Brain pericyte (primary cell): Measurements from ENCODE around the gene LRRC56.

Experiments used
- DNase-seq: peaks from one replicate; pipeline ENCODE4 v3.0.0-alpha.2; 2012; ENCODE audit warnings: low read depth, low spot score

Gene LRRC56

DNA sequence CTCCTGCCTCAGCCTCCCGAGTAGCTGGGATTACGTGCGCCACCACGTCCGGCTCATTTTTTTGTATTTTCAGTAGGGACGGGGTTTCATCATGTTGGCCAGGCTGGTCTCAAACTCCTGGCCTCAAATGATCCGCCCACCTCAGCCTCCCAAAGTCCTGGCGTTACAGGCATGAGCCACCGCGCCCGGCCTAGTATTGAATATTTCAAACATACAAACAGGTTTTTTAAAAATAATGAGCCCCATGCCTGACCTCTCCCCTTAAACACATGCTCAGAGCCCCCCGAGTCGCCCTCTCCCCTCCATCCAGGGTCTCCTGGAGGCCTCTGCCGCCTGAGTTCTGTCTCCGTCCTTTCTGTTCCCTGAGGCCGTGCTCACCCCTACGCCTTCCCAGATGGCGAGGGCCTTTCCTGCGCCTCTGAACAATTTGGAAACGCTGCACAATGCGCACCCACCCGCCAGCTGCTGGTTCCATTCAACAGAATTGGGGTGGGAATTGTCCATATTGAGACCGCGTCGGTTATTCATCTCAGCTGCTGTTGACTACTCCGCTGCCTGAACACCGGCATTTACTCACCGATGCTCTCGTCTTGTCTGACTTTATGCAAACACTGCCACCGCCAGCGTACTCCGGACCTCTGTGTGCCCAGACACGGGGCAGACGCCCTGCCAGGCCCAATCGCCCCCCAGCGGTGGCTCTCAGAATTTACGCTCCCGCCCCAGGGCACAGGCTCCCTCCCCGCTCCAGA is 16.7 kb upstream of the LRRC56 start:
- DNase-seq = no peak

DNA sequence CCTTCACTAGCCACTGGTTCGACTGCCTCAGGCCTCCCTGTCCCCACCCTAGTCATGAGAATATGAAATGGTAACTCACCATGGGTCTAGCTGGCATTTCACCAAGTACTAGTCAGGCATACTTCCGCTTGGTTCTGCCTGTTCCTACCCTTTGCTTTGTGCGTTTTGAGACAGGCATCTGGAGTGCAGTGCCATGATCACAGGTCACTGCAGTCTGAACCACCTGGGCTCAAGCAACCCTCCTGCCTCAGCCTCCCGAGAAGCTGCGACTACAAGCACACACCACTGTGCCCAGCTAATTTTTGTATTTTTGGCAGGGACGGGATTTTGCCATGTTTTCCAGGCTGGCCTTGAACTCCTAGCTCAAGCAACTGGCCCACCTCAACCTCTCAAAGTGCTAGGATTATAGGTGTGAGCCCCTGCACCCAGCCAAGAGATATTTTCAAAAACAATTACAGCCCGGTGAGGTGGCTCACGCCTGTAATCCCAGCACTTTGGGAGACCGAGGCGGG is 16.1 kb upstream of the LRRC56 start:
- DNase-seq = no peak

DNA sequence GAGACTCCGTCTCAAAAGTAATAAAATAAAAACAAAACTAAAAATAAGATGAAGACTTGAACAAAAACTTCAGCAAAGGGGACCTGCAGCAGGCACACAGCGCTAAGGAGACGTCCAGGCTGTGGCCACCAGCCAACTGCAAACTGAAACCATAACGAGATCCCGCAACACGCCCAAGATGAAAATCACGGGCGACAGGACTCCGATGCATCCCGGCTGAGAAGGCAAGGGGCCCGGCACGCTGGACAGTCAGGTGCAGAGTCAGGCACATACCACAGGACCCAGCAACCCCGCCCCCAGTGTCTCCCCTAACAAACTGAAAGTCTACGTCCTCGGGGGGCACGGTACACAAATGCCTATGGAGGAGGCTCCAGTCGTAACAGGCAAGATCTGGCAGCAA is 11.1 kb upstream of the LRRC56 start:
- DNase-seq = no peak

DNA sequence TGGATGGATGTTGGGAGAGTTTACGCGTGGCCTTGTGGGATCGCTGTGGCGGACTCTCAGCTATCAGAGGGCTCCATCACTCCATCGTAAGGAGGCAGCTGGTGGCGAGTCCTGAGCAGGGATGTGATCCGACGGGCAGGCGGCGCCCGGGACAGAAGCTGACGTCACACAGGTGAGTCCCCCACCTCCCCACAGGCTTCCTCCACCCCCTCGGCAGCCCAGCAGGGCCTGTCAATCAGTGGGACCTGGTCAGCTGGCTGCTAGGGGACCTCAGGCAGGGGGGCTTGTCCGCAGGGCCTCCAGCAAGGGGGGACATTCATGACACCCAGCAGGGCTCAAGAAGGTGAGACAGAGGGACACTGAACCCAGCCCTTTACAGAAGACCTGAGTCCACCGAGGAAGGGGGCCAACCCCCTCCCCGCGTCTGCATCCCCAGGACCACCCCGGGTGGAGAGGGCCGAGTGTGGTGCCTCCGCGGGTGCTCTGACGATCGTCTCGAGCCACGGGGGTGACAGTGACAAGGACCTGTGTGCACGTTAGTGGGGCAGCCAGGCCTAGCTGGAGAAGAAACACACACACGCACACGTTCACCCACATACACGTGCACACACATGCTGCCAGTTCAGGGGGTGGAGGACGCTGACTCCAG is 9.0 kb upstream of the LRRC56 start:
- DNase-seq = no peak

DNA sequence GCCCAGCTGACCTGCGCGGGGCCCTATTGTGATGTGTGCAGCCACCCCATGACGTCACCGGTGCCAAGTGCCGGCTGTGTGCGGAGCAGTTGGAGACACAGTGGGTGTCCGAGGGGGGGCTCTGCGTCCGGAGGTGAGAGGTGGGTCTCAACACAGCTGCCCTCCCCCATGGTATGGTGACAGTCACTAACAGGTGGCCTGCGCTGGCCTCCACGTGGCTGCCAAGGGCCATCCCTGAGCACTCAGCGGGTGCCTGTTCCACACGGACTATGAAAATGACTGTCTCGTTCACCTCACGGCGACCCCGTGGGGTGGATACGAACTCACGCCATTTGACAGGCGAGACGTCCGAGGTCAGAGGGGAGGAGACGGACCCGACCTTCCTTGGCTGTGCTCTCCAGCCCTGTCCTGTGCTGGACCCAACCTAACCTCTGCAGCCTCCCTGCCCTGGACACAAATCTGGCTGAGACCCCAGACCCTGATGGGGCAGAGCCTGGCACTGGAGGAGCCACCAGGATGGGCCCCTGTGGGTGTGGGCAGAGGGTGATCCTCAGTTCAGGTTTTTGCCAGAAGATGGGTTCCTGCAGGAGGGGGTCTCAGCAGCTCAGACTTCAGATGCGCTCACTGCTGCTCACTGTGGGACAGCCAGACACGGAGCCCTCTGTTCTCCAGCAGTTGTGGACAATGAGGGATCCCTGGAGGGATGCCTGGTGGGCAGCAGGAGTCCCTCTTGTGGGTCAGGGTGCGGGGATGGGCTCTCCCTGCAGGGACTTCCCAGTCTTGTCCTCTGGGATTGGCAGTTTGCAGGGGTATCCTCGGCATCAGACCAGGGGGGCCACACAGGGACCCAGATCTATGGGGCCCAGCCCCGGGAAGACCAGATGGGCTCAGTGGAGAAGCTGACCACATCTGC is 8.3 kb upstream of the LRRC56 start:
- no peak for DNase-seq

DNA sequence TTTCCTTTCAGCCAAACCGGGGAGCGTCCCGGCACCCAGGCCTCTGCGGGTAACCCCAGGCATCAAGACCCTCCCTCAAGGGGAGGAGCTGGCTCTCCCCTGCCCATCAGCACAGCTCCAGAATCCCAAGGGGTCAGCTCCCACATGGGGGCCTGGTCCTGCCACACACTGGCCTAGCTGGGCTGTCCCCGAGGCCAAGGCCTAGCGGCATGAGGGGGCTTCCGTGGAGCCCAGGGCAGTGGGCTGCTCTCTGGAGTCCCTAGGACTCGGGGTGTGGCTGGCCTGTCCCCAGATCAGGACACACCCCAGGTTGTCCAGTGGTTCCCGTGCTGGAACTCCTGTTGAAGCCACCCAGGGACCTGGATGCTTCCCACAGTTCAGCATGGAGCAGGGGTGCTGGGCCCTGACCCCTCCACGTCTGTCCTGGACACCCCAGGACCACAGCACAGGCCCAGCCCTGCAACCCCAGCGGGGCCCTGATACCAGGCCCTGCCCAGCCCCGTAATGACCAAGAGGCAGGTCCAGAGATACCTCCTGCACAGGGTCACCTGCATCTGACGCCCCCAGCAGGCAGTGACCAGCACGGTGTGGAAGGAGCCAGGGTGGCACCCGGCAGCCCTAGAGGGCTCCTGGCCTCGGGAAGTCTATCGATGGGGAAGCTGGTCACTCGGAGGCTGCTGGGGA is 7.5 kb upstream of the LRRC56 start:
- DNase-seq = no peak

DNA sequence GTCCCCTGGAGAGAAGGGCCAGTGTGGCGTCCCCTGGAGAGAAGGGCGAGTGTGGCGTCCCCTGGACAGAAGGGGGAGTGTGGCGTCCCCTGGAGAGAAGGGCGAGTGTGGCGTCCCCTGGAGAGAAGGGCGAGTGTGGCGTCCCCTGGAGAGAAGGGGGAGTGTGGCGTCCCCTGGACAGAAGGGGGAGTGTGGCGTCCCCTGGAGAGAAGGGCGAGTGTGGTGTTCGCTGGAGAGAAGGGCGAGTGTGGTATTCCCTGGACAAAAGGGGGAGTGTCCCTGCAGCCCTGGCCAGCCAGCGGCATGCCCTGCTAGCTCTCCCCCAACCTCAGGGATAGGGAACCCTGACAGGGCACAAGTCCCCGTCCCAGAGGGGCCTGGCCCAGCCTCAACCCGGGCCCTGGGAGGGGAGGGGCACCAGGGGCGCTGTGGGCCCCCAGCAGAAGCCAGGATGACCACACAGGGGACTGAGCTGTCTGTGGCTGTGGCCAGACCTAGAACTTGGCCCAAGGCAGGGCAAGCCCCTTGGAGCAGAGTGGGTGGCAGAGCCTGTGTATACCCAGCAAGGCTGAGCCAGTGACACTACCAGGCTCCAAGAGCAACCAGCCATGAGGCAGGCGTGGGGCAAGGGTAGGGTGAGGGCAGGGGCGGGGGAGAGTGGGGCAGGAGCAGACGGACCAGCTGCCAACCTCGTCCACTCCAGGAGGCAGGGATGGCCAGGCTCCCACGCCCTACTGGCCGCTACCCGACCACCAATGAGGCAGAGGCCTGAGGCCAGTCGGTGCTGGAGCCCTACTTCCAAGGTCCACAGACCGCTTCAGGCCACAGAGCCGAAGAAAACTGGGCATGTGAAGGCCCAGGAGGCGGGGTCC is 6.1 kb upstream of the LRRC56 start:
- no peak for DNase-seq

DNA sequence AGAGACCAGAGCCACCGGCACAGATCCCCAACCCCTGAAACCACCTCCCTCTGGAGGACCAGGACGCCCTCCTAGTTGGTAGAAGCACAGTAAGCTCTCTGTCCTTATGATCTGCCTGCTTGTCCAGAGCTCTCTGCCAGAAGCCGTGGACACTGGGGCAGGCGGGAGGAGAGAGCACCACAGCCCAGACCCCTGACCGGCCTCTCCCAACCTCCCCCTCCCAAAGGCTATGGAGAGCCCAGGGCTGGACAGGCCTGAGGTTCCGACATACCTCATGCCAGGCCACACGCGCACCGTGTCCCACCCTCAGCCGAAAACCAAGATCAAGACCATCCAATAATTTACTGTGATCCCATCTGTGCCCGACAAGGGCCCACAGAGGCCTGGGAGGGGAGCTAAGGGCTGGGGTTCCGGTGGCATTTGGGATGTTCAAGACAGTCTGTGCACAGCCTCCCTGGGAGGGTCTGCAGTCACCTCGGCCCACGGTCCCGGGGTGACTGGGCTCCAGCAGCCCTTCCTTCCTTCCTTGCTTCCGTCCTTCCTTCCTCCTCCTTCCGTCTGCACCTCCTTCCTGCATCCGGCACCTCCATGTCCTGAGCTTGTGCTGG is 5.3 kb upstream of the LRRC56 start:
- DNase-seq = no peak

DNA sequence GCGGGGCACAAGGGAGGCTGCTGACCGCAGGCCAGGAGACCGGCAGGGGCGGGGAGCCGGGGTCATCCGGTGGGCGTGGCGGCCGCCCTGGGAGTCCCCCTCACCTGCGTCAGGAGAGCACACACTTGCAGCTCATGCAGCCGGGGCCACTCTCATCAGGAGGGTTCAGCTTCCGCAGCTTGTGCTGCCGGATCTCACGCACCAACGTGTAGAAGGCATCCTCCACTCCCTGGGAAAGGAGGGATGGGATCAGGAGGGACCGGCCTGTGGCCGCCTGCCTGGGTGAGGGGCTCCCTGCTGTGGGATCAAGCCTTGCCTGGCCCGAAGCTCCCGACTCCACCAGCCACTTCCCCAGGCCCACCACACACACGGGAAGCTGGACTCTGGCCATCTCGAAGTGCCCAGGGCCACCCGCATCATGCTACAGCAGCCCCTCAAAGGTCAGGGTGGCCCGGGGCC is 4.8 kb upstream of the LRRC56 start:
- no peak for DNase-seq

DNA sequence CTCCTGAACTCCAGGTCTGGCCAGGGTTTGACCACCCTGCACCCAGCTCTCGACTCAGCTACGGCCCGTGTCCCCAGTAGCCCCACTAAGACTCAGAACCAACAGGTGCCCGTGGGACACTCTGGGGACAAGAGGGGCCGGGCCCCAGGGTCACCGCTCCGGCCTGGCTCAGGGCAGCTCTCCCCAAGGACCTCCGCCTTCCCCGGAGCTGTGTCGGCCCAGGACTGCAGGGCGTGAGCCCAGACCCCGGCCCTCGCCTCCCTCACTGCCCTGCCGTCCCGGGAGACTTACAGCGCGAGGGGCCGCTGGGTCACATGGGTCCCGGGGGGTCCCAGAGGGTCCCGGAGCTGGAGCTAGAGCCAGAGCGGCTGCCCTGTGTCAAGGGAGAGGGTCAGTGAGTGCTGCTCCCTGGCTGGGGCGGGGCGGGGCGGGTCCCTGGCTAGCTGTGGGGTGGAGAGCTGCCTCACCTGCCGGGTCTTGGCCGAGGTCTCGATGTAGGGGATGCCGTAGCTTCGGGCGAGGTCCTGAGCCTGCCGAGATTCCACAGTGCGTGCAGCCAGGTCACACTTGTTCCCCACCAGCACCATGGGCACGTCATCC is 4.2 kb upstream of the LRRC56 start:
- no peak for DNase-seq

DNA sequence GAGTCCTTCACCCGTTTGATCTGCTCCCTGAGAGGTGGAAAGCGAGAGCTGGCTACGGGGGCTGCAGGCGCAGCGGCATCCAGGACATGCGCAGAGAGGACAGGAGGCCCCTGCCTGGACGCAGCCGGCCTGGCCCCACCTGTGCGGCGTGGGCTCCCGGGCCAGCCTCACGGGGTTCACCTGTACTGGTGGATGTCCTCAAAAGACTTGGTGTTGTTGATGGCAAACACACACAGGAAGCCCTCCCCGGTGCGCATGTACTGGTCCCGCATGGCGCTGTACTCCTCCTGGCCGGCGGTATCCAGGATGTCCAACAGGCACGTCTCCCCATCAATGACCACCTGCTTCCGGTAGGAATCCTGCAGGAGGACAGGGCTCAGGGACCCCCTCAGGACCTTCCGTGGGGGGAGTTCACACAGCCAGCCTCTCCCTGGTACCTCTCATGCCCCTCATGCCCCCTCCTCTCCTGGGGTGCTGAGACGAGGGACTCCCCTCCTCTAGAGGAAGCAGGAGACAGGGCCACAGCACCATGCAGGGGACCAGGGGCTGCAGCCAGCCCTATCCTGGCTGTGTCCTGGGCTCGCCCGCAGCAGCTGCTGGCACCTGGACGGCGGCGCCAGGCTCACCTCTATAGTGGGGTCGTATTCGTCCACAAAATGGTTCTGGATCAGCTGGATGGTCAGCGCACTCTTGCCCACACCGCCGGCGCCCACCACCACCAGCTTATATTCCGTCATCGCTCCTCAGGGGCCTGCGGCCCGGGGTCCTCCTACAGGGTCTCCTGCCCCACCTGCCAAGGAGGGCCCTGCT is 3.5 kb upstream of the LRRC56 start:
- no peak for DNase-seq

DNA sequence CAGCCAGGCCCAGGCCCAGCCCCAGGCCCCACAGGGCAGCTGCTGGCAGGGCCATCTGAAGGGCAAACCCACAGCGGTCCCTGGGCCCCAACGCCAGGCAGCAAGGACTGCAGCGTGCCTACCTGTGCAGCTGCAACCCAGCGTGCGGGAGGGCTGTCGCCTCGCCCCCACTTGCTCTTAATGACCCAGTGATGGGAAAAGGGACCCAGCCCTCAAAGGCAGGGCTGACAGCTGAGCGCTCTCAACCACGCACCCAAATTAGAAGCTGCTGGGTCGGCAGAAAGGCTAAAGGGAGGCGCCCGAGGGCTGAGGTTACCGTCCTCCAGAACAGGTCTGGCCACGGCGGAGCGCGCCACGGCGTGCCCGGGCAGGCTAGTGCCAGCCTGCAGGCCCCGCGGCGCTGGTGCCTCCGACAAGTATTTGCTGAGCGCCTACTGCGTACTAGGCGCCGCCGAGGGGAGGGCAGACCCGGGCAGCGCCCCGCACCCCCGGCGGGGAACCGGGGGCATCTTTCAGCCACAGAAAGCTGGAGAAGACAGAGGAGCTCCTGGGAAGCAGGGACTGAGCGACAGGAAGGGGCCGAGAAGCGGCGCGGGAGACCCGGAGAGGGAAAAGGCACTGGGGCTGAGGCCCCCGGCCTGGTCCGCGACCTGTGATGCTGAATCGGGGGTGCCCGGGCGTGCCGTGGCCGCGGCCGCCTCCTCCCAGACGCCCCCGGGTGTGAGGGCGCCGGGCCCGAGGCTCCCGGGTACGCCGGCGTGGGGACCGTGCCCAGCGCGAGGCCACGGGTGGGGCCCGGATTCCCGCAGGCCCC is 2.7 kb upstream of the LRRC56 start:
- DNase-seq = no peak

DNA sequence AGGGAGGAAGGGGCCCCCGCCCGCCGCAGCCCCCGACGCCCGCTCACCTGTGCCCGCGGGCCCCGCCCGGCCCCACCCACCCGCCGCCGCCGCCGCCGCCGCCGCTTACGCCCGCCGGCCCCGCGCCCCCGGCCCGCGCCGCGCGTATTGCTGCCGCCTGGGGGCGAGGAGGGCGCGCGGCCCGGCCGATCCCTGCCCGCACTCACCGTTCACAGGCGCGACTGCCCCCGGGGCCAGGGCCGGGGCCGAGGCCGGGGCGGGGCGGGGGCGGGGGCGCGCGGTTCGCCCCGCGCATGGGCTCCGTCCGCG is 2.2 kb upstream of the LRRC56 start:
- DNase-seq = no peak

DNA sequence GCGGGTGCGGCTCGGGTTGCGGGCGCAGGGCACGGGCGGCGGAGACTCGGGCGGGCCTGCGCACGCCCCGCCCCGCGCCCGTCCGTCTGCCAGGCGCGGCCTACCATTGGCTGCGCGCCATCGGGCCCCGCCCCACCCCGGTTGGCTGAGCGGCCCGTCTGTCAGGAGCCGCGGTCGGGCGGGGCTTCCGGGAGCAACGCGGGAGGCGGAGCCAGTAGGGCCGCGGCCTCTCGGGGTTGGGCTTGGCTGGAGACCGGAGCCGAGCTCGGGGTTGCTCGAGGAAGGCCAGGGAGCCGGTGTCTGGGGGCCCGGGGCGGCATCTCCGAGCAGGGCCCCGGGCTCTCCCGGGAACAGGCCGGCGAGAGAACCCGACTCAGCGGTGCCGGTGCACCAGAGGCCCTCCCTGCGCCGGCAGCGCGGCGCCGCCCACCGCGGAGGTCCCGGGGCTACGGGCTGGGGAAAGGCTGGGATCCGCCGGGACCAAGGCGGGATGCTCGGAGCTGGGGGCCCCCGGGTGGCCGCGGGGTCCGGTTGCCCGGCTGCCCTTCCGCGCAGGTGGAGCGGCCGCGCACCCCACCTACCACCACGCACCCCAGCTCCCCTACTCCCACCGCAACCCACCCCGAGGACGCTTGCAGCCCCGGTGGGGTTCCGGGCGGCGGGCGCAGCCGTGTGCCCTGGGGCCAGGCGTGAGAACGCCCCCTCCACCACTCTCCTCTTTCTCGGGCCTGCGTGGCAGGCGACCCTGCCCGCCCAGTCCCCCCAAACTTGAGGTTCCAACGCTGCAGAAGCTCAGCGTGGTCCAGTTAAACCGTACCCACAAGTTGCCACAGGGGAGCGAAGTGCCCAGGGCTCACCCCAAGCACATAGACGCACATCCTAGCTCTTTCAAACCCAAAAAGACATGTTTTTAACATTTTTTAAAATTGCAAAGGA is 1.5 kb upstream of the LRRC56 start, which contains the start of gene HRAS:
HRAS (minus strand) TSS at position 58 of the 936 bp plus-strand sequence.
- DNase-seq = peak; percentile 88

DNA sequence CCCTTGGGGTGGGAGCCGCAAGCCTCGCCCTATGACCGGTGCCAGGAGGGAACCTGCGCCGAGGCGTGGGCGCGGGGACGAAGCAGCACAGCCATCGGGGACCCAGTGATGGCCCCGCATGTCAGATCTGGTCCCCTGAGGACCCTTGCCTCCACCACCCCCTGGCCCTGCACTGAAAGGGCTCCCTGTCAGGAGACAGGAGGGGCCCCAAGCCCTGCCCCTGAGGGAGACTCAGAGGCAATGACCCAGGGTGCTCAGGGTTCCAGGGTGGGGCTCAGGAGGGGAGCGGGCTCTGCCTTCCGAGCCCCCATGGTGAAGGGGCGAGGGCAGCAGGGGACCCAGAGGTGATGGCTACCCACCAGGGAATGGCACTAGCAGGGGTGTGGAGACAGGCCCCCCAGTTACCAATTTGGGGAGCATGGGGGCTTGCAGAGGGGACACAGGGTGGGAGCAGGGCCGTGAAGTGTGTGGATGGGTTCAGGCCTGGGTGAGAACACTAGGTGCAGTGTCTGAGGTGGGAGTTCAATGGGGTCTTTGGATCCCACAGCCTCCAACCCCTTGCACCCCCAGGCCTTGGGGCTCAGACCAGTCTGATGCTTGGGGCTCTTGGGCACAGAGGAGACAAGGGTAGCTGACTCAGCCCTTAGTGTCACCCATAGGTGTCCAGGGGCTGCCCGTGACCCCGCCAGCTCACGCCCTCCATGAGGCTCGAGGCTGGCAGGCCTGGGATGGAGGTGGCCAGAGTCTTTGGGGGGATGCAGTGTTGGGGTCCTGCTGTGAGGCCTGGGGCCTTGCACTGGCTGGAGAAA is 499 bp downstream of the LRRC56 start:
- no peak for DNase-seq

DNA sequence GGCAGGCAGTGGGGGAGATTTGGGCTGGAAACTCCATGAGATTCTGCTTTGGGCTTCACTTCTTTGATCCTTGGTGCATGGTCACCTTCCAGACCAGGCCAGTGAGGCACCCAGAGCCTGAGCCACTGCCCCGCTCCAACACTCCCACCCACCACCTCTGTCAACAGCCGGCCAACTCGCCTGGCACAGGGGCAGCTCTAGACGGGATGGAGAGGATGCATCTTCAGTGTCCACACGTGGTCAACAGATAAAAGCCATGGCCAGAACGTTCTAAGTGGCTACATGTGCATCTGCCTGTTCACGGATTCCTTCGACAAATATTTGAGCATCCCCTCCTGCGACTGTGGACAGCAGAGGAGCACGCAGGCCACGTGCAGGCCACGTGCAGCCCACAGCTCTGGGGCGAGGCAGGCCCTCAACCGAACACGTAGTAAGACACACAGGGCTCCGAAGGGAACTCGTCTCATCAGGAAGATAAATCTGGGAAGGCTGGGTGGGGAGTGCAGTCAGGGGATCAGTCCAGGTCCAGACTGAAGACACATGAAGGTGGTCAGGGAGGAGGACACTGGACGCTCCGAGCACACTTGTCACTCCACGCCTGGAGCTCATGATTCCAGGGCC is 1.2 kb downstream of the LRRC56 start:
- no peak for DNase-seq
